ENCODE results near the gene HIVEP3. TPM values are rescaled to one million over a fixed set of nuclear protein-coding genes. Genes with fewer than 3 reads are reported as not detected.

HIVEP3 gene
- total and polyA plus RNA-seq, 2 of the 13 experiments (the other 11 are each of a cell fraction or from before 2014, with no cell fraction given), result 0.05 TPM; not detected in 1

DNA sequence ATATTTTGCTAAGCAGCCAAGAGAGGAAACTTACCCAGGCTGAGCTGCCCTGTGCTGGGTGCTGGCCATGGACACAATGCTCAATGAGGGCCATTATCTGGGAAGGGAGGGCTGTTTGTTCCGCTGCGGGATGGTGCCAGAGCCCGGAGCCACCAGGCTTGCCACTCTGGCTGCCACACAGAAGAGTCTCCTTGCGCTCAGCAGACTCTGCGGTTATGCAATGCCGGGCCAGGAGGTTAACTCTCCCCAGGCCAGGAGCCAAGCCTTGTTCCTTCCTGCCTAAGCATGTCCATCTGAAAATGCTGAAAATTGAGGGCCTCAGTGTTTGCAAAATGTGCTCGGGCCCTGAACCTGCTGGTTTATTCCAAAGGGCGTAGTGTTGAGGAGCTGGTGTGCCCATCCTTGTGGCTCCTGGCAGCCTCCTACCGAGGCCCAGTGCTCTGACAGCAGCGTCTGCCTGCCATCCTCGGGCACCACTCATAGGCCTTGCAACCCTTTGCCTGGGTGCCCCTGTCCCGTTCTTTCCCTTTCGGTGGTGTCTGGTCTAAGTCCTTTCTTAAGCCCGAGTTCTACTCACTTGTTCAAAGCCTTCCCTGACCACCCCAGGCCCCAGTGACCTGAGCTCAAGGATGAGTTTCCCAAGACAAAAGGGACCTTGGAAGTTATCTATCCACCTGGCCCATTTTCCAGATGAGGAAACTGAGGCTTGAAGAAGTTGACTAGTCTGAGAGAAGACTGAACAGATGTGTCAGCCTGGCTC is 300.5 kb downstream of the HIVEP3 start (continued):
- no peak for TF ChIP-seq ZNF782 (CRISPR knock-in tag; IDR thresholded peaks at IDR 0.05; ENCODE audit: borderline replicate concordance)

DNA sequence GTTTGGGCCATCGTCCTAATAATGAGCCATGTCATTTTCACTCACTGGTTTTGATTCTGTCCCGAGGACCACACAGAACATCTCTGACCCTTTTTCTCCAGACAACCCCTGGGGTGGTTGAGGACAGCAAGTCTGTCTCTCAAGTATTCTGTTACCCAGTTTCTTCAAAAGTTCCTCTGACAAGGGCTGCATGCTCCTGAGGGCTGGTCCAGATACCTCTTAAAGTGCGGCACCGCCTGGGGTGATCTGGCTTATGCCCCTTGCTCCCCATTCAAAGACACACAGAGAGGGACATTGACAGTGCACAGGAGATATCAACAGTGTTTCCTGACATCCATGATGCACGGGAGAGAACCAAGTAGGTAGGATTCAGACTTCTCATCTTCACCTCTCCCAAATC is 301.4 kb downstream of the HIVEP3 start:
- in situ Hi-C loops (cut with HindIII; ENCODE audit: extremely low pct_ligation_motif_present, low pct_unique_long_range_greater_than_20kb) (no loop called here), intact Hi-C loops (cut with micrococcal nuclease; ENCODE audit: unreplicated experiment) (no loop called here)
- Histone ChIP-seq H3K27ac (ENCODE audit: extremely low read length, insufficient read depth, low read length) (no peak overlapping the region), H2AFZ (ENCODE audit: low read length) (no peak overlapping the region), H3K79me2 (ENCODE audit: insufficient read depth, low read length) (no peaks in the 10 kb centered on the region), H3K9me3 (ENCODE audit: low read length) (no peaks in the 10 kb centered on the region), H3K9ac (ENCODE audit: insufficient read depth, low read depth, low read length) (no peak overlapping the region), H4K20me1 (ENCODE audit: insufficient read depth, low read length) (no peaks in the 10 kb centered on the region), H3K36me3 (replicated peaks in 1 of 2; ENCODE audit: control insufficient read depth in 1 of 2, insufficient read depth in 2 of 2, low read length in 2 of 2) (no peaks in the 10 kb centered on the region), H3K4me2 (ENCODE audit: low read depth, low read length) (no peak overlapping the region), H3K4me3 (replicated peaks in 1 of 3; ENCODE audit: insufficient read depth in 1 of 3, low read depth in 2 of 3, low read length in 3 of 3) (no peak overlapping the region), H3K4me1 (ENCODE audit: insufficient read depth, low read length) (no peaks in the 10 kb centered on the region), H3K27me3 (ENCODE audit: control insufficient read depth in 1 of 2, insufficient read depth in 2 of 2, low read length in 2 of 2) (peaks cover 0 to 10% of the 10 kb centered on the region in 2 experiments; a peak in 1 of 5 replicates)
- DNase-seq (ENCODE audit: low spot score) (no peak), ATAC-seq (no peak), FAIRE-seq (no peak)
- POLR2A ChIA-PET, result no interaction called here
- CTCF ChIA-PET (ENCODE audit: low intra/inter-chr PET ratio, low total read pairs), result no interaction called here
- TF ChIP-seq, protein P1, sequence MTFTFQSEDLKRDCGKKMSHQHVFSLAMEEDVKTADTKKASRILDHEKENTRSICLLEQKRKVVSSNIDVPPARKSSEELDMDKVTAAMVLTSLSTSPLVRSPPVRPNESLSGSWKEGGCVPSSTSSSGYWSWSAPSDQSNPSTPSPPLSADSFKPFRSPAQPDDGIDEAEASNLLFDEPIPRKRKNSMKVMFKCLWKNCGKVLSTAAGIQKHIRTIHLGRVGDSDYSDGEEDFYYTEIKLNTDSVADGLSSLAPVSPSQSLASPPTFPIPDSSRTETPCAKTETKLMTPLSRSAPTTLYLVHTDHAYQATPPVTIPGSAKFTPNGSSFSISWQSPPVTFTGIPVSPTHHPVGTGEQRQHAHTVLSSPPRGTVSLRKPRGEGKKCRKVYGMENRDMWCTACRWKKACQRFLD (CRISPR knock-in tag; IDR thresholded peaks at IDR 0.05; ENCODE audit: borderline replicate concordance), result no peak
- no peak for TF ChIP-seq ZNF432 (CRISPR knock-in tag; IDR thresholded peaks at IDR 0.05; ENCODE audit: borderline replicate concordance)
- no peak for TF ChIP-seq REL (CRISPR knock-in tag; conservative IDR thresholded peaks at IDR 0.05)
- TF ChIP-seq MTF1 (CRISPR knock-in tag; IDR thresholded peaks at IDR 0.05), result no peak
- no peak for TF ChIP-seq NCOA2 (CRISPR knock-in tag; IDR thresholded peaks at IDR 0.05)
- TF ChIP-seq TBP (CRISPR knock-in tag; IDR thresholded peaks at IDR 0.05), result no peak
- no peak for TF ChIP-seq BATF2 (CRISPR knock-in tag; IDR thresholded peaks at IDR 0.05)
- TF ChIP-seq, protein P2, sequence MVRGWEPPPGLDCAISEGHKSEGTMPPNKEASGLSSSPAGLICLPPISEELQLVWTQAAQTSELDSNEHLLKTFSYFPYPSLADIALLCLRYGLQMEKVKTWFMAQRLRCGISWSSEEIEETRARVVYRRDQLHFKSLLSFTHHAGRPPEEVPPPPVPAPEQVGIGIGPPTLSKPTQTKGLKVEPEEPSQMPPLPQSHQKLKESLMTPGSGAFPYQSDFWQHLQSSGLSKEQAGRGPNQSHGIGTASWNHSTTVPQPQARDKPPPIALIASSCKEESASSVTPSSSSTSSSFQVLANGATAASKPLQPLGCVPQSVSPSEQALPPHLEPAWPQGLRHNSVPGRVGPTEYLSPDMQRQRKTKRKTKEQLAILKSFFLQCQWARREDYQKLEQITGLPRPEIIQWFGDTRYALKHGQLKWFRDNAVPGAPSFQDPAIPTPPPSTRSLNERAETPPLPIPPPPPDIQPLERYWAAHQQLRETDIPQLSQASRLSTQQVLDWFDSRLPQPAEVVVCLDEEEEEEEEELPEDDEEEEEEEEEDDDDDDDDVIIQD (CRISPR knock-in tag; IDR thresholded peaks at IDR 0.05; ENCODE audit: low read depth), result no peak
- TF ChIP-seq ISX (CRISPR knock-in tag; conservative IDR thresholded peaks at IDR 0.05), result no peak
- TF ChIP-seq NBN (conservative IDR thresholded peaks at IDR 0.05), result no peak
- TF ChIP-seq, protein P3, sequence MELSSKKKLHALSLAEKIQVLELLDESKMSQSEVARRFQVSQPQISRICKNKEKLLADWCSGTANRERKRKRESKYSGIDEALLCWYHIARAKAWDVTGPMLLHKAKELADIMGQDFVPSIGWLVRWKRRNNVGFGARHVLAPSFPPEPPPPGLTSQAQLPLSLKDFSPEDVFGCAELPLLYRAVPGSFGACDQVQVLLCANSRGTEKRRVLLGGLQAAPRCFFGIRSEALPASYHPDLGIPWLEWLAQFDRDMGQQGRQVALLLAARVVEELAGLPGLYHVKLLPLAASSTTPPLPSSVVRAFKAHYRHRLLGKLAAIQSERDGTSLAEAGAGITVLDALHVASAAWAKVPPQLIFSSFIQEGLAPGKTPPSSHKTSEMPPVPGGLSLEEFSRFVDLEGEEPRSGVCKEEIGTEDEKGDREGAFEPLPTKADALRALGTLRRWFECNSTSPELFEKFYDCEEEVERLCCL (CRISPR knock-in tag; IDR thresholded peaks at IDR 0.05; ENCODE audit: borderline replicate concordance), result no peak
- TF ChIP-seq, protein P4, sequence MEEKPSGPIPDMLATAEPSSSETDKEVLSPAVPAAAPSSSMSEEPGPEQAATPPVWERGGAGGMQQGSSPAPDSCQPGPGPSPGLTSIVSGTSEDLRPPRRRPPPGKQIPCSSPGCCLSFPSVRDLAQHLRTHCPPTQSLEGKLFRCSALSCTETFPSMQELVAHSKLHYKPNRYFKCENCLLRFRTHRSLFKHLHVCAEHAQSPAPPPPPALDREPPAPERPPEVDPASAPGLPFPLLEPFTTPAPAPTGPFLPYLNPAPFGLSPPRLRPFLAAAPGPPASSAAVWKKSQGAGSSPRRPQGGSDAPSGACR (CRISPR knock-in tag; IDR thresholded peaks at IDR 0.05), result no peak
- no peak for TF ChIP-seq ADNP (CRISPR knock-in tag; IDR thresholded peaks at IDR 0.05)
- no peak for TF ChIP-seq PHB2 (IDR thresholded peaks at IDR 0.05; ENCODE audit: partially characterized antibody)
- no peak for TF ChIP-seq ZNF800 (CRISPR knock-in tag; IDR thresholded peaks at IDR 0.05)
- WGBS (ENCODE audit: low lambda C conversion rate), result 13% methylated on average over 5 of the region's 5 CpGs
- no TSS peak for BruUV-seq (replicated peaks)

All from HepG2 (cell line).